ENCODE results near the gene PDIA4. TPM values are rescaled to one million over a fixed set of nuclear protein-coding genes. Genes with fewer than 3 reads are reported as not detected.

PDIA4 gene
- total and polyA plus RNA-seq, 2 of the 8 experiments (the other 6 are each of a cell fraction or from before 2014, with no cell fraction given) = 119 to 303 TPM

DNA sequence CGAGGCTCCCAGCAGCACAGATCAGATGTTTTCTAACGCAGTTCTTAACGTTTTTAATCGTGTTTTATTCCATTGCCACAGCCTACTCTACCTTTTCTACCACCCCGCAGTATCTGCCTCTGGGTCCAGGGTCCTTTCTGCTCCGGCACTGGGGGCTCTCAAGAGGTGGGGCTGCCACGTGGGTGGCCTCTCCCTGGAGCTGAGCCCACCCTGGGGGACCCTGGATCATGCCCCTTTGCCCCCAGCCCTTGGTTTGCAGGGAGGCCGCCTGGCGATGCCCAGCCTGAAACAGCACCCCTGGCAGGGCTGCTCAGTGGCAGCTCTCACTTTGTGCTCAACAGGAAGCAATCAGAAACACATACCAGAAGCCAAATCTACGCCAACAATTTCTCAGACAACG, 25.3 kb downstream of the PDIA4 start:
- no peak overlapping the region for H3K23ac ChIP-seq (ENCODE audit: insufficient read length)
- no peaks in the 10 kb centered on the region for H3K23me2 ChIP-seq (ENCODE audit: low read depth, low read length)
- peaks cover 9 to 15% of the 10 kb centered on the region in 2 experiments for H4K20me1 ChIP-seq (replicated peaks in 1 of 2; ENCODE audit: control insufficient read depth in 1 of 2, insufficient read depth in 2 of 2, low read length in 2 of 2)
- H4K91ac ChIP-seq (replicated peaks; ENCODE audit: insufficient read length, low read length) = no peak overlapping the region
- H3K14ac ChIP-seq (ENCODE audit: insufficient read length) = no peak overlapping the region
- CTCF ChIA-PET (ENCODE audit: partially characterized antibody) = interaction anchor here (0.8 to 1.2 kb wide), 3 partner anchors 9 to 69 kb away, joined by 3 read pairs; no protein-coding TSS in a partner anchor
- H3K18ac ChIP-seq (ENCODE audit: extremely low read depth, low read length) = no peak overlapping the region
- H3K56ac ChIP-seq (replicated peaks; ENCODE audit: insufficient read length, low read depth, low read length) = no peak overlapping the region
- WGBS, 2 experiments (ENCODE audit: extremely low coverage in 1 of 2, insufficient coverage in 1 of 2, insufficient read length in 1 of 2, insufficient replicate concordance in 2 of 2, low coverage in 1 of 2, low lambda C conversion rate in 2 of 2, missing lambda C conversion rate in 1 of 2) = 90% methylated on average over 11 of the region's 11 CpGs; no CpG with 5 or more reads in 1 of the 2 experiments
- no peak overlapping the region for H2BK20ac ChIP-seq (ENCODE audit: low read length)
- no peak overlapping the region for H2BK120ac ChIP-seq (replicated peaks; ENCODE audit: low read depth, low read length)
- FAIRE-seq (no peak), DNase-seq (ENCODE audit: low read depth in 1 of 2, low spot score in 2 of 2) (no peak)
- H3K4me2 ChIP-seq (ENCODE audit: insufficient read depth in 1 of 2, low read depth in 2 of 2, low read length in 2 of 2) = no peak overlapping the region
- H4K8ac ChIP-seq (ENCODE audit: extremely low read depth, insufficient read depth, low read length) = no peak overlapping the region
- H3K36me3 ChIP-seq (ENCODE audit: control insufficient read depth in 2 of 4, insufficient read depth in 4 of 4, low read length in 3 of 4) = peaks cover 25 to 49% (median 43%) of the 10 kb centered on the region in 4 experiments
- no peak overlapping the region for H4K5ac ChIP-seq (ENCODE audit: insufficient read length, low read depth, low read length)
- H2BK15ac ChIP-seq (ENCODE audit: low read length) = no peak overlapping the region
- H3K79me2 ChIP-seq (ENCODE audit: control insufficient read depth in 1 of 2, insufficient read depth in 2 of 2, low read length in 2 of 2) = no peaks in the 10 kb centered on the region
- no peak overlapping the region for H2BK12ac ChIP-seq (ENCODE audit: low read depth, low read length)
- H3K27ac ChIP-seq (ENCODE audit: low read depth, low read length) = no peak overlapping the region
- no peaks in the 10 kb centered on the region; a peak in 2 of 7 replicates for H3K4me1 ChIP-seq (replicated peaks in 1 of 4; ENCODE audit: control insufficient read depth in 3 of 4, insufficient read depth in 4 of 4, low read length in 3 of 4)
- H2BK5ac ChIP-seq (ENCODE audit: low read depth, low read length) = no peak overlapping the region
- POLR2A ChIA-PET (ENCODE audit: partially characterized antibody) = interaction anchor here (0.8 to 1.1 kb wide), 2 partner anchors 9 to 16 kb away, joined by 3 read pairs; no protein-coding TSS in a partner anchor
- H3K79me1 ChIP-seq (ENCODE audit: low read depth, low read length) = peaks cover 7% of the 10 kb centered on the region
- no peaks in the 10 kb centered on the region for H3K9me3 ChIP-seq (ENCODE audit: insufficient read depth in 2 of 2, low read depth in 1 of 2, low read length in 1 of 2)
- no peak overlapping the region for H3K4me3 ChIP-seq (ENCODE audit: extremely low read depth in 1 of 4, insufficient read depth in 2 of 4, low read depth in 3 of 4, low read length in 4 of 4)
- H2AFZ ChIP-seq (ENCODE audit: low read length) = no peak overlapping the region
- H3K4ac ChIP-seq (replicated peaks; ENCODE audit: insufficient read length, low read depth, low read length) = no peak overlapping the region
- H3K9ac ChIP-seq (replicated peaks in 1 of 4; ENCODE audit: extremely low read depth in 1 of 4, low read depth in 3 of 4, low read length in 3 of 4) = no peak overlapping the region
- TF ChIP-seq POLR2AphosphoS5 (IDR thresholded peaks at IDR 0.05; ENCODE audit: low read depth, low read length) (no peak), SP1 (IDR thresholded peaks at IDR 0.05; ENCODE audit: low read depth, low read length) (no peak), TAF7 (optimal IDR thresholded peaks at IDR 0.05; ENCODE audit: borderline replicate concordance, low read depth, low read length) (no peak), TCF12 (IDR thresholded peaks at IDR 0.05; ENCODE audit: low read depth, low read length) (no peak), BCL11A (IDR thresholded peaks at IDR 0.05; ENCODE audit: low read depth in 2 of 2, low read length in 2 of 2) (no peak), CEBPB (IDR thresholded peaks at IDR 0.05; ENCODE audit: low read depth, low read length) (no peak)
- TF ChIP-seq, protein P1, sequence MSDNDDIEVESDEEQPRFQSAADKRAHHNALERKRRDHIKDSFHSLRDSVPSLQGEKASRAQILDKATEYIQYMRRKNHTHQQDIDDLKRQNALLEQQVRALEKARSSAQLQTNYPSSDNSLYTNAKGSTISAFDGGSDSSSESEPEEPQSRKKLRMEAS (IDR thresholded peaks at IDR 0.05) = no peak
- no peaks in the 10 kb centered on the region for H3K27me3 ChIP-seq (replicated peaks in 1 of 4; ENCODE audit: control insufficient read depth in 3 of 4, extremely low read depth in 1 of 4, insufficient read depth in 3 of 4, low read length in 3 of 4)
- H2AK5ac ChIP-seq (ENCODE audit: low read depth, low read length) = no peak overlapping the region
